Measurements from ENCODE around the gene OSBPL6. TPM values are rescaled to one million over a fixed set of nuclear protein-coding genes. Genes with fewer than 3 reads are reported as not detected.

The OSBPL6 gene
- total and polyA plus RNA-seq, 2 of the 13 experiments (the other 11 are each of a cell fraction or from before 2014, with no cell fraction given): 0.03 to 0.11 TPM

DNA sequence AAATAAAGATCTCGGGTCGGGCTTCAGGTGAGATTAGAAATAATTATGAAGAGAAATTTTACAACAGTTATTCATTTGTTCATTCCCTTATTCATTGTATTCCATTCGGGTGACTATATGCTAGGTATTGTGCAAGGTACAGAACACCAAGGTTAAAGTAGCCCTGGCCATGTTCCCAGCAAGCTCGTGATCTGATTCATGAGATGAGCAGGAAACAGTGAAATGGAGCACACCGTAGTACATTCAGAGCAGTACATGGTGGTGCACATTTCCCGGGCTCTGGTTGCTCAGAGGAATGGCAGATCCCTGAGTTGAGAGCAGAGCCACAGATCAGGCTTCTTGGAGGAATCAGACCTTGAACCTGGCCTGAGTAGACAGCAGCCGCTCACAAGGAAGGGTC lies 168.9 kb downstream of the OSBPL6 start:
- 17% methylated on average over 7 of the region's 7 CpGs for WGBS (ENCODE audit: low lambda C conversion rate)
- Histone ChIP-seq H3K4me1 (ENCODE audit: insufficient read depth, low read length) (no peaks in the 10 kb centered on the region), H3K4me3 (replicated peaks in 1 of 3; ENCODE audit: insufficient read depth in 1 of 3, low read depth in 2 of 3, low read length in 3 of 3) (no peak overlapping the region), H2AFZ (ENCODE audit: low read length) (no peak overlapping the region), H3K27me3 (ENCODE audit: control insufficient read depth in 1 of 2, insufficient read depth in 2 of 2, low read length in 2 of 2) (no peaks in the 10 kb centered on the region), H4K20me1 (ENCODE audit: insufficient read depth, low read length) (no peaks in the 10 kb centered on the region), H3K9ac (ENCODE audit: insufficient read depth, low read depth, low read length) (no peak overlapping the region), H3K9me3 (ENCODE audit: low read length) (no peaks in the 10 kb centered on the region), H3K79me2 (ENCODE audit: insufficient read depth, low read length) (no peaks in the 10 kb centered on the region), H3K36me3 (replicated peaks in 1 of 2; ENCODE audit: control insufficient read depth in 1 of 2, insufficient read depth in 2 of 2, low read length in 2 of 2) (no peaks in the 10 kb centered on the region), H3K27ac (ENCODE audit: extremely low read length, insufficient read depth, low read length) (no peak overlapping the region), H3K4me2 (ENCODE audit: low read depth, low read length) (no peak overlapping the region)
- ChIA-PET CTCF (ENCODE audit: low intra/inter-chr PET ratio, low total read pairs) (no interaction called here), POLR2A (no interaction called here)
- ATAC-seq (peak; percentile 91), DNase-seq (ENCODE audit: low spot score) (peak; percentile 56), FAIRE-seq (no peak)
- intact Hi-C loops (cut with micrococcal nuclease; ENCODE audit: unreplicated experiment) (no loop called here), in situ Hi-C loops (cut with HindIII; ENCODE audit: extremely low pct_ligation_motif_present, low pct_unique_long_range_greater_than_20kb) (no loop called here)
- TF ChIP-seq SMC3 (IDR thresholded peaks at IDR 0.05; ENCODE audit: low read length) (peak; percentile 4; the same call in 1 of the 2 replicates), MIXL1 (CRISPR knock-in tag; IDR thresholded peaks at IDR 0.05) (no peak), ZC3H4 (CRISPR knock-in tag; IDR thresholded peaks at IDR 0.05; ENCODE audit: borderline replicate concordance) (no peak), CEBPG (CRISPR knock-in tag; IDR thresholded peaks at IDR 0.05) (peak; percentile 54), ZNF563 (CRISPR knock-in tag; IDR thresholded peaks at IDR 0.05) (no peak), TFE3 (CRISPR knock-in tag; IDR thresholded peaks at IDR 0.05) (peak; percentile 80), ZSCAN22 (CRISPR knock-in tag; IDR thresholded peaks at IDR 0.05) (no peak), ELF3 (CRISPR knock-in tag; IDR thresholded peaks at IDR 0.05) (peak; percentile 37; the same call in 1 of the 2 replicates), ZNF251 (CRISPR knock-in tag; IDR thresholded peaks at IDR 0.05) (no peak), ZBTB14 (CRISPR knock-in tag; IDR thresholded peaks at IDR 0.05) (no peak), ZNF317 (CRISPR knock-in tag; IDR thresholded peaks at IDR 0.05) (no peak), BHLHE40 (IDR thresholded peaks at IDR 0.05; ENCODE audit: low read length) (peak; percentile 56; the same call in 1 of the 2 replicates), KLF15 (CRISPR knock-in tag; IDR thresholded peaks at IDR 0.05; ENCODE audit: borderline replicate concordance) (no peak), U2AF1 (optimal IDR thresholded peaks at IDR 0.05; ENCODE audit: low read depth, low read length) (no peak), ZNF567 (CRISPR knock-in tag; IDR thresholded peaks at IDR 0.05; ENCODE audit: borderline replicate concordance) (no peak), YY1 (IDR thresholded peaks at IDR 0.05; ENCODE audit: insufficient read depth, insufficient replicate concordance, low read depth, low read length) (no peak), ARID3A (IDR thresholded peaks at IDR 0.05; ENCODE audit: low read depth, low read length) (0 out of 2 replicates have a peak, but pooled peaks have one; percentile 21), ZNF354B (CRISPR knock-in tag; IDR thresholded peaks at IDR 0.05) (no peak), ZNF496 (CRISPR knock-in tag; IDR thresholded peaks at IDR 0.05; ENCODE audit: insufficient replicate concordance) (no peak), CEBPB (IDR thresholded peaks at IDR 0.05; ENCODE audit: borderline replicate concordance, low read depth, low read length) (peak; percentile 95), ZNF510 (CRISPR knock-in tag; IDR thresholded peaks at IDR 0.05; ENCODE audit: low read depth) (no peak), FOSL2 (CRISPR knock-in tag; IDR thresholded peaks at IDR 0.05) (peak; percentile 42; the same call in 1 of the 2 replicates)
- TF ChIP-seq, protein P1, sequence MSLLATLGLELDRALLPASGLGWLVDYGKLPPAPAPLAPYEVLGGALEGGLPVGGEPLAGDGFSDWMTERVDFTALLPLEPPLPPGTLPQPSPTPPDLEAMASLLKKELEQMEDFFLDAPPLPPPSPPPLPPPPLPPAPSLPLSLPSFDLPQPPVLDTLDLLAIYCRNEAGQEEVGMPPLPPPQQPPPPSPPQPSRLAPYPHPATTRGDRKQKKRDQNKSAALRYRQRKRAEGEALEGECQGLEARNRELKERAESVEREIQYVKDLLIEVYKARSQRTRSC (CRISPR knock-in tag; IDR thresholded peaks at IDR 0.05; ENCODE audit: low read depth): no peak
- no TSS peak for BruUV-seq (replicated peaks)
